GM21717 (cell line): ENCODE measurements around the gene ALOX5AP.

Experiments used
- ATAC-seq: cut with Tn5 transposase; IDR thresholded peaks from one replicate; pipeline ENCODE4 v1.9.1; 2021; ENCODE audit warnings: mild to moderate bottlenecking, moderate library complexity; ENCODE audit not compliant: unreplicated experiment

ALOX5AP gene

DNA sequence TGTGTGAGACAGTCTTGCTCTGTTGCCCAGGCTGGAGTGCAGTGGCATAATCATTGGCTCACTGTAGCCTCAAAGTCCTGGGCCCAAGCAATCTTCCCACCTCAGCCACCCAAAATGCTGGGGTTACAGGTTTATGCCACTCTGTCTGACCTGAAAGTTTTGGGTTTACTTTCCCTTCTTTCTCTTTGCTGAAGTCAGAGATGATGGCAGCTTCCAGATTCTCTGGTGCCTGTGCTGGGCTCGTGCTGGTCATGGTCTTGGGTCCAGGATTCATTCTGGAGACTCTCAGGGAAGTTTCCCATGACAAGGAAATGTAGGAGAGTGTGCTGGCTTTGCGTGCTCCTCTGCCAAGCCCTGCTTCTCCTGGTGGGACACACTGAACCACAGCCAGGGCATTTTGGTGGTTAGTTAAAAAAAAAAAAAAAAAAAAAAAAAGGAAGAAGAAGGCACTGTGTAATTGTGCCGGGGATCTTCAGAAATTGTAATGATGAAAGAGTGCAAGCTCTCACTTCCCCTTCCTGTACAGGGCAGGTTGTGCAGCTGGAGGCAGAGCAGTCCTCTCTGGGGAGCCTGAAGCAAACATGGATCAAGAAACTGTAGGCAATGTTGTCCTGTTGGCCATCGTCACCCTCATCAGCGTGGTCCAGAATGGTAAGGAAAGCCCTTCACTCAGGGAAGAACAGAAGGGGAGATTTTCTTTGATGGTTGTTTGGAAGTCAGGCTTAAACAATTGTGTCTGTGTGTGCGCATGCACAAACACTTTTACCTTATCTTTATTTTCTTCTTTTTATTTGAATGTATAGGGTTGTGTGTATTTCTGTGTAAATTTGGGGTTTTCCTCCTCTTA is at the start of gene ALOX5AP:
TSS of gene ALOX5AP (plus strand) at position 519 of the 847 bp plus-strand sequence. CDS start at position 582, 63 bp downstream.
- peak; percentile 70 for ATAC-seq

DNA sequence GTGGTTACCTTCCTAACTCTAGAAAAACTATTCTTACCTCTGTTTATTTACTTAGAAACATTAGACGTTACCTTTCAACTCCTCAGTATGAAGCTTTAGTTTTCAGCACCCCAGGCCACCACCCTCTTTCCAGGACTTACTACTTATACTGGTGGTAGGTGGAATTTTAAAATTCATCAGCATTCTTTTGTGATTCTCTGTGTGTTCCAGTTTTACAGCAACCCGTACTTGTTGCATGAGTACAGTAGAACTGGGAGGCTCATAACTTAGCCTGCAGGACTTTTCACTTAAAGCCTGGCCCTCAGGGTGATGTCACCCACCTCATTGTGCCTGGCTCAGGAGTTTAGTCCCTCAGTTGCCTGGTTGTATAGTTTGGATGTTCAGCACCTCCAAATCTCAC is 49.4 kb upstream of the ALOX5AP start:
- ATAC-seq = no peak

DNA sequence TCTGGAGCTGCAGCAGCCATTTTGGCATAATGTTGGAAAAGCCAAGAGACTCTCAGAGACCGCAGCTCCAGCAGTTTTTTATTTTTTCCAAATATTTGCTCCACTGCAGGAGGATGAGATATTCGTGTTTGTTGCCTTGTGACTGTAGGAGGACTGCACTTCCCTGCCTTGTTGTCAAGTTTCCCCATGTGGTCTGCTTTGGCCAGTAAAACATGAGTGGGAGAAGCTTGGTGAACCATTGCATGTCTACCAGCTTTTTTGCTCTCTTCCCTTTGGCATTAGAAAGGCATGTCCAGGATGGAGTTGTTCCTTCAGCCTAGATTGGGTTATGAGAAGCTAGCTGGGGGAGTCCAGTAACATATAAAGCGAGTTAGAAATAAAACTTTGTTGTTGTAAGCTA is 47.7 kb upstream of the ALOX5AP start:
- ATAC-seq = no peak

DNA sequence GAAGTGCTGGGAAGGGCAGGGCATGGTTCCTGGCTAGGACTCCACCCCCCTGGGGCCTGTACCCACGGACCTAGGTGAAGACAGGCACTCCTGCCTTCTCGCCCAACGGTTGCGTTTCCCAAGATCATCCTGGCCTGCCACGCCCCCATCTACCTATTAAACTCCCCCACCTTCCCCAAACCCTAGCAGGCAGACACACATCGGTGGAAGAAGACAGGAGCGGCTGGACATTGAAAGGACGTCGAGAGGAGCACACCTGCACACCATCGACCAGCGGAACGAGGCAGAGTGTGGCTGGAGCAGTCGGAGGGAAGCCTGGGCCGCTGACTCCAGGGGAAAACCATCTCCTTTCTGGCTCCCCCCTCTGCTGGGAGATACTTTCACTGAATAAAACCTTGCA is 45.6 kb upstream of the ALOX5AP start:
- ATAC-seq = no peak

DNA sequence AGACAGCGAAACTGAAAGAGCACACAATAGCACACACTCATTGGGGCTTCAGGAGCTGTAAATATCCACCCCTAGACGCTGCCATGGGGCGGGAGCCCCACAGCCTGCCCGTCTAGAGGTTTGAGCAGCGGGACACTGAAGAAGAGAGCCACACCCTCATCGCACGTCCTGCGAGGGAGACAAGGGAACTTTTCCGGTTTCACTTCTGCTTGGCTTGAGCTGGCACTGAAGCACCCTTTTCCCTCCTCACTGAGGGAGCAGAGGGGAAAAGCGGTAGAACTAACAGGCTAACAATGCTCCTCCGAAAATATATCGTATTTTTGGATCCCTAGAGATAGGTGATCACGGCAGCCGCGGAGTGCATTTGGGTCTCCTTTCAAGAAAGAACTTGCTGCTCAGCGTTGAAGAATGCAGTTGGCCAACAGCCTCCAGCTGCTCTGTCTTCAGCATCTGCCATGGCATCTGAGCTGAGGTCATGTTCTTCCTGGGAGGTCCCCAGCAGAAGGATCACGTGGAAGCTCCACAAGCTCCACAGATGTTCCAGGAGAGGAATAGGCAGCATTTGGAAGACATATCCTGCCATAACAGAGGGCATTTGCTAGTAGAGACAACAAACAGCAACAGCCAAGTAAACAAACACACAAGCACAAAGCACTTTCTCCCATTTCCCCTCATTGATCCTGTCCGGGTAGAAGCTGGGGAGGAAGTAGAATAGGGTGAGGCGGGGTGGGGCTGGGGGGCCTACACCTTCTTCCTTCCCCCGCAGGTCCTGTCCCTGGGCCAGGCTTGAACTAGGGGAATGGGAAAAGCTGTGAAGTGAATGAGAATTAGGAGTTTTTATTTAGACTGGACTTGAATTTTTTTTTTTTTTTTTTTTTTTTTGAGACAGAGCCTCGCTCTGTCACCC is 44.8 kb upstream of the ALOX5AP start:
- no peak for ATAC-seq

DNA sequence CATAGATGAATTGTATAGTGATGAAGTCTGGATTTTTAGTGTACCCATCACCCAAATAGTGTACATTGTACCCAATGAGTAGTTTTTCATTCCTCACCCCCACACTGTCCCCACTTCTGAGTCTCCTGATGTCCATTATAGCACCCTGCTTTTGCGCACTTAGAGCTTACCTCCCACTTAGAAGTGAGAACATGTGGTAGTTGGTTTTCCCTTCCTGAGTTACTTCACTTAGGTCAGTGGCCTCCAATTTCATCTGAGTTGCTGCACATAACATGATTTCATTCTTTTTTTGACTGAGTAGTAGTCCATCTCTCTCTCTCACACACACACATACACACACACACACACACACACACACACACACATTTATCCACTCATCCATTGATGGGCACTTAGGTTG is 43.2 kb upstream of the ALOX5AP start:
- ATAC-seq = no peak

DNA sequence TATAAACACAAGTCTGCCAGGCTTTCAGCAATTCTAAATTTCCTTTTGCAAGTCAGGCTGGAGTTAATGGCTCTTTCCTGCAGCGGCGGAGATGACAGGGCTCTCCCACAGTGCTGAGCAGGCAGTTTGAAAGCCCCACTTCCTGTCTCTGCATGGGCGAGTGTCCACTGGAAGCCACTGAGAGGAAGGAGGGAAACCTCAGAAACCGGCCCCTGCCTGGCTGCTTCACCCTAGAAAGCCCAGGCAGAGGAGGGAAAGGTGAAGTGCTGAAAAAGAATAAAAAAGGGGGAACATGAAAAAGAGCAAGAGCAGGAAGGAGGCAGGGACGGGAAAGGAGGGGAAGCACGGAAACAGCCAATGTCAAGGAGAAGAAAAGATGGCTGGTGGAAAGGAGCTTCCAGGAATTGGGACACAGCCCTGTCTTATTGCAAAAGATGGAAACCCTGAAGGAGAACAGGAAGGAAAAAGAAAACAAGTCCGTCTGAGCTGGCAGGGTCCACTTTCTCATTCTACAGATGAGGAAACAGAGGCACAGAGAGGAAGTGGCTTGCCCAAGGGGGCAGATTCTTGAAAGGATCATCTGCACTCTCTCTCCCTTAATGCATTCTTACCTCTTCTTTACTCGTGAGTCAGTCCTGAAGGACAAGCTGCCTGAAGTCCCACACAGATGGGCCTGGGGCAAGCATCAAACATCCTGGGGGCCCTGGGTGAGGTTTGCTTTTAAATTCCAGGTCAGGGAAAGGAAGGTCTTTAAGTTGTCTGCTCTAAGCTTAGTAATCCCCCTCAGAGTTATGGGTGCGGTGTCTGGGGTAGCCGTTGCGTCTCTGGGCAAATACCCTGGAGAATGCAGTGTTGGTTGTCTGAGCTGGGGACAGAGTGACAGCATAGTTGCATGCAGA is 38.8 kb upstream of the ALOX5AP start:
- no peak for ATAC-seq

DNA sequence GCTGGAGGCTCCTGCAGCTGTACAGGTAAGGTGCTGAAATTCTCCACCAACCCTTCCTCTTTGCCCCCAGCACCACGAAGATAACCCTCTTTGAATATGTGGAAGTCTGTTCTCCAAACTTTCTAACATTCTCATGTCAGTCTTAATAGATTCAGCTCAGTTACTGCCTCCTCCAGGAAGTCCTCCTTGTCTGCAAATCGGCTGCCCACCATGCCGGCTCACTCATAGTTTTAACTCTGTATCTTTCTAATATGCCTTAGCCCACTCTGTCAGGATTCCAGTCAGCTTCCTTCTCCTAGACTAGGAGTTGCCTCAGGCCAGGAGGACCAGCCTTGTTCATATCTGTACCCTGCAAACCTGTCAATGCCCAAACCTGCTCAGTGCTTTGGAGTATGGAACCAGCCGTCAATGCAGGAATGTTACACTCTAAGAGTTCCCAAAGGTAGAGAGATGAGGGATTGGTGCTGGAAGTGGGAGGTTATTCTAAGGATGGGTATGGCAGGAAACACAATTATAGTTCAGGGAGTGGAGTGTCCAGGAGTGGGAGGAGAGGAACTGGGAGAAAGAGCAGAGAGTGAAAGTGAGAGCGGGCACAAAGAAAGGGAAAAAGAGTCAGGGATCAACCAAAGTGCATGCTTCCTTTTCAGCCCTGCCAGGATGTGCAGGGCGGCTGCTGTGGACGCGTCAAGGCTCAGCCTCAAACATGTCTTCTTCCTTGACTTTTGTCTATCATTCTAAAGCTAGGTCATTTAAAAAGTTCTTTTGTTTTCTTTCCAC is 38.0 kb upstream of the ALOX5AP start:
- no peak for ATAC-seq

DNA sequence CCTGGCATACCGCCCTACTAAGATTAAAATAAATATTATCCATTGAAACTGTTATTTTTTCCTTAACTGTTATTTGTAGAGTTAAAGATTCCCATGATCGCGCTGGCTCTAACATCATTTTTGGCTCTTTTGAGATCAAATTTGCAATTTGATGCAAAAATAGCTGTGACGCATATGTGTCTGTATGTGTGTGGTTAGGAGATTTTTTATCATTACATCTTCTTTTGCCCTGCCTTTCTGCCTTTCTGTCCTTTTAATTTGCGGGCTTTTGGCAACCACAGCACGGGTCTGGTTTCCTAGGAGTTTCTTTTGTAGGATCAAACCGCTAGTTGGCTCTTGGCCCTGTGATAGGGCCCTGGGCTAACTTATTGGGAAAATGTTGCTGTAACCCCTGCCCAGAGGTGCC is 37.3 kb upstream of the ALOX5AP start:
- ATAC-seq = no peak

DNA sequence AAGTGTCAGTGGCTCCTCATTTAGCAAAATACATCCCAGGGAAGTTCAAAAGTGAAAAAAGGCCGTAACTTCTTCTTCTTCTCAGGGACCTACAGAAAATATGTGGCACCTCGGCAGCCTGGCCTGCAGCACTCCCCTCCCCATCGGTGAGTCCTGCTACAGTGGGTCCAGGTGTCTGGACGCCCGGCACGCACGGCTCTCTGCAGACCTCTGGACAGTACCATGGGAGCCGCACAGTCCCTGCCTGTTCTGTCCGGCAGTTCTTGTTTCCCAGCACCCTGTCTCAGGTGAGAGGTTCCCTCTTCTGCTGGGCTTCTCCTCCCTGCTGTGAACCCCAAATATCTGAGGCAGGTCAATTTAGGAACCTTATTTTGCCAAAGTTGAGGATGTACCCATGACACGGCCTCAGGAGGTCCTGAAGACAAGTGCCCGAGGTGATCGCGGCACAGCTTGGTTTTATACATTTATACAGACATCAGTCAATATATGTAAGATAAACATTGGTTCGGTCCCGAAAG is 36.8 kb upstream of the ALOX5AP start:
- no peak for ATAC-seq

DNA sequence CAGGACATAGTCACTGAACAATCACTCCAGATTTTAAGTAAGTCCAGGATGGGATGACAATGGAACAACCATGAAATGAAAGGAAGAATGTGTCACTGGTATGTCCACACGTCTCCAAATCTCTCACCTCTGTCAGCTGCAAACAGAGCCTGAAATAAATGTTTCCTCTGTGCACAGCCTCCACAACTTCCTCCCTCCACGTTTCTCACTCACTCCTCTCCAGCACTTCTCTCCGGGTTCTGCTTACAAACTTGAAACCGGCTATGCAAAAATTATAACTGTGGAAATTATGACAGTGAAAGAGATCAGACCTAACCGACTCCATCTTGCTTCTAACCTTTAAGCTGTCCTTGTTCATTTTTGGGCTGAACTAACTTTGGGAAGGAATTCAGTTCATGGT is 35.0 kb upstream of the ALOX5AP start:
- no peak for ATAC-seq

DNA sequence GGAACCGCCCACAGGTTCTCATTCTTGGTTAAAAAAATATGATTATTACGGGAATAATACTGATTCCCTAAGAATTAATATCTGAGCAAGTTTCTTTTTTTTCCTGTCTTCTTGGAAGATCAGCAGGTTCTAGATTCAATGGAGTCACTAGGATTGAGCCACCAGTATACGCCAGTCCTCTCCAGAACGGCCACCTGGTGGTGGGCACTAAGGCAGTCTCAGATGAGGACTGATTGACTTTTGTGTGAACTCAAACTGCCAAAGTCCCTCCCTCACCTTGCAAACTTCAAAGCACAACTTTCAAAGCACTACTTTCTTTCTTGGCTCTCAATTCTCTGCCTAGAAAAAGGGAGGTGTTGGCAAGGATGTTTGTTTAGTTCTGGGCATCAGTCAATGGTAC is 33.3 kb upstream of the ALOX5AP start:
- ATAC-seq = no peak

DNA sequence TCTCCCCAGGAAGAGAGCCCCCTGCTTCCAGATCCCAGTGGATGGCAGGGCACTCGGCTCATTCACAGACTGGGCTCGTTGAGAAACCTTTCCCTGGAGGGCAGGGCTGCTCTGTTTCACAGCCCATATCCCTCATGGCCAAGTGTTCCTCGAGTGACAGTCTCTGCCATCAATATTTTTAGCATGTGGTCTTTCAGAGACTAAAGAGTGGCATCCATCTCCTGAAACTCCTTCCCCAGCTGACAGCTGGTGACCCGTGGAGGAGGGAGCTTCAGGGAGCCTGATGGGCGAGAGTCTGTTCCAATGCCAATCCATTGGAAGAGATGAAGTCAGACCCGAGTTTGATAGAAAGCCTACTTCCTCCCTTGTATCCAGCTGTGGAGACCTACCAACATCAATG is 30.7 kb upstream of the ALOX5AP start:
- no peak for ATAC-seq

DNA sequence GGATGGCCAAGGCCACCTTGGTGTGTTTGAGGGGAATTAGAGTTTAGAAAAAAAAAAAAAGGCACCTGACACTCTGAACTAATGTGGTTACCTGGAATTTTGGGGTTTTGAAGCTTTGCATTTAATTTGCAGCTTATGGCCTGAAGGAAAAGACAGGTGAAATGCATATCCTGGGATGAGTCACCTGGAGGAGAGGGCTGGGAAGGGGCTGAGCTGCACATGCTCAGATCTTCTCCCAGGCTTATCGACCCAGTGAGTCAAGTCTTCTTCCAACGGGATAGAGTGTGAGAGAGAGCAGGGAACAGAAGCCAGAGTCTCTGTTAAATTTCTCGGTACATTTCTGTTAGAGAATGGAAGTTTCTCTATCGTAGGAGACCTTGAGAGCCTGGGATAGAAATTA is 29.7 kb upstream of the ALOX5AP start:
- ATAC-seq = no peak

DNA sequence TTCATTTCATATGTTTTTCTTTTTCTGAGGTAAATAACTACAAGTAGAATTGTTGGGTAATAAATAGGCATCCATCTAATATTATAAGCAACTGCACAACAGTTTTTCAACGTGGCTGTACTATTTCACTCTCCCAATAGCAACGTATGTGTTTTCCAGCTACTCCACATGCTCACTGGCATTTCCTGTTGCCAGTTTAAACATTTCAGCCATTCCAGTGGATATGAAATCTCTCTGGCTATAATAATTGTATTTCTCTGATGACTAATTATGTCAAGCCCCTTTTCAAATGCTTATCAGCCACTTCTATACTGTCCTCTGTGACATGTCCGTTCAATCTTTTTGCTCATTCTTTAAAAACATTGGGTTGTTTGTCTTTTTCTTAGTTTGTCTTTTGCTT is 26.8 kb upstream of the ALOX5AP start:
- no peak for ATAC-seq

DNA sequence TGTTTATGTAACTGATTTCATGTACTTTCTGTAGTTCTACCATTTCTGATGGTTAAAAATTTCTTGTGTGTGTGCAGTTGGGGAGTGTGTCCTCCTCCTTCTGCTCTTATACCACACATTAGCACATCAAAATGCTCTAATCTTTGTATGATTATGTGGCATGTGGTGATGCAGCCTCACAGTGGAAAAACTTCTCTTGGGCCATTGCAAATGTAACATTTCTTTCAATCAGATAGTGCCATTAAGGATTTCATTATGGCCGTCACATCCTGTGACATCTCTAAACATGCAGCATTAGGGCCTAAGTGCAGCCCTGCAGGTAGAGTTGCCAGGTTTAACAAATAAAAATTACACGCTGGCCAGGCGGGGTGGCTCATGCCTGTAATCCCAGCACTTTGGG is 24.9 kb upstream of the ALOX5AP start:
- no peak for ATAC-seq

DNA sequence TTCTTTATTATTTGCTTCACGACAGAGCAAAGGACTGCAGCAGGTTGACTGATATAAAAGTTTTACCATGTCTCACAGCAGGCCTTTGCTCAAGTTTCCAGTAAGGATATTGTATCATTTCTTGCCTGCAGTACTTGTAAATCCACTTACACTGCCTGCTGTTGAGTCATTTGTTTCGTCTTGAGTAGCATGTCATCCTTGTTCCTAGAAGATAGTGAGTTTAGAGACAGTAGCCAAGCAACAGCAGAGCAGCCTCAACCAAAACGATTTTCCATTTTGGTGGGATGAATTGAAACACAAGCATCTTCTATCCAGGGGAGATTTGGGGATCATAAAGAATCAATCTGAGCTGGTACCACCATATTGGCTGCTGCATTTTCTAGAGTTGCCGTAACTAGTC is 24.0 kb upstream of the ALOX5AP start:
- ATAC-seq = no peak

DNA sequence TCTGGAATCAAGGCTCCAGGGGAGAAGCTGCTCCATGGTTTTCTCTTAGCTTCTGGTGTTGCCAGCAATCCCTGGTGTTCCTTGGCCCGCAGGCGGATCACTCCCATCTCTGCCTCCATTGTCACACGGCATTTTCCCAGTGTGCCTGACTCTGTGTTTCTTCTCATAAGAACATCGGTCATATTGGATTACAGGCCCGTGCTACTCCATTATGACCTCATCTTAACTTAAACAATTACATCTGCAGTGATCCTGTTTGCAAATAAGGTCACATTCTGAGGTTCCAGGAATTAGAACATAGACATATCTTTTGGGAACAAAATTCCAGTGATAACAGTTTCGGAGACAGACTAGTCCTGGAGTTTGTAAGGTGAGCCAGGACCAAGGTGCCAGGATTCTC is 23.5 kb upstream of the ALOX5AP start:
- ATAC-seq = no peak

DNA sequence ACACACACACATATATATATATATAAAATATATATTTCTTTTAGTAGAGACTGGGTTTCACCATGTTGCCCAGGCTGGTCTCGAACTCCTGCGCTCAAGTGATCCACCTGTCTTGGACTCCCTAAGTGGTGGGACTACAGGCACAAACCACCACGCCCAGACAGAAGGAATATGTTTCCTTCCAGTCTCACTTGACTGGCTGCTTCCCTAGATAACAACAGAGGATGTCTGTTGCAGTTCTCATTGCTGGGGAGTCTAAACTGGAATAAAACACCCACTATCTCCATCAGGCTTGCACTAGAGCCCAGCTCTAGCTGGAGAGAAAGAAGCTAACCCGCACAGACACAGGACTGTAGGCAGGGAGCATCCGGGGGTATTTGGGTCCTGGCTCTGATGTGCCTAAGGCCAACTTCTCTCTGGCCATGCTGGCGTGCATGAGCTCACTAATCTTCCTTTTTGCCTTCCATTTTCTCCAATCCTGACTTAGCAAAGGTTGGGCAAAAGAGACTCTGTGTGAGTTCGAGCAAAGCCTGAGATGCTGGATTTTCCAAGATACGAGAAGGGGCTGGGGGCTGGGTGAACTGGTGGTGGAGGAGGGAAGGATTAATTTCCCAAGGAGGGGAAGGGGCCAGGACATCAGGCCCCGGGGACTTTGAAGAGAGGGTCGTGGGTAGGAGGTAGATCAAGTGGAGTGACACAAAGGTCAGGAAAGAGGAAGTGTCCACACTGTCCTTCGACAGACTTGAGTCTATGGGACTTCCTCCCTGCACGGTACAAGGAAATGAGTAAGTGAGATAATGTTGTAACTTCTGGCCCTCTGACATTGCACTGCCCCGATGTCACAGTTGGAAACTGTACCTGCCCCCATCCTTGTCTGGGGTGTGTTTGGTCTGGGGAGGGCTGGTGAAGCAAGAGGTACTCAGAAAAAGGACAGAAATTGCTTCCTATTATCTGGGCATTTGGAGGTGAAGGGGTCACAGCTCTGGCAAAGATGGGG is 22.5 kb upstream of the ALOX5AP start:
- ATAC-seq = no peak
